ENCODE data around the gene BCAT1.
"Not testable (repeated sequence)": the region's sequence is repeated elsewhere in the genome, so short reads cannot be mapped to it uniquely, and the experiment has no call there.

Gene BCAT1

GRCh38 chr12:24948420-24948756 lies 513 bp downstream of the BCAT1 start:
- ATAC-seq (replicated peaks) (peak; percentile 41), DNase-seq (peak in 1 of 3 experiments; percentile 1)
- H3K36me3 Mint-ChIP-seq (ENCODE audit: insufficient read depth), result peaks cover 3% of the 10 kb centered on the region
- peaks cover 57 to 70% of the 10 kb centered on the region in 2 donors for H3K27me3 Mint-ChIP-seq
- H3K4me1 Mint-ChIP-seq (ENCODE audit: low read depth in 2 of 2), result peaks cover 13 to 18% of the 10 kb centered on the region in 2 donors
- no peaks in the 10 kb centered on the region for H3K9me3 Mint-ChIP-seq
- peak overlapping the region; percentile 25 to 87 for H3K27ac Mint-ChIP-seq
- peak overlapping the region; percentile 89 to 93 for H3K4me3 Mint-ChIP-seq

DNA sequence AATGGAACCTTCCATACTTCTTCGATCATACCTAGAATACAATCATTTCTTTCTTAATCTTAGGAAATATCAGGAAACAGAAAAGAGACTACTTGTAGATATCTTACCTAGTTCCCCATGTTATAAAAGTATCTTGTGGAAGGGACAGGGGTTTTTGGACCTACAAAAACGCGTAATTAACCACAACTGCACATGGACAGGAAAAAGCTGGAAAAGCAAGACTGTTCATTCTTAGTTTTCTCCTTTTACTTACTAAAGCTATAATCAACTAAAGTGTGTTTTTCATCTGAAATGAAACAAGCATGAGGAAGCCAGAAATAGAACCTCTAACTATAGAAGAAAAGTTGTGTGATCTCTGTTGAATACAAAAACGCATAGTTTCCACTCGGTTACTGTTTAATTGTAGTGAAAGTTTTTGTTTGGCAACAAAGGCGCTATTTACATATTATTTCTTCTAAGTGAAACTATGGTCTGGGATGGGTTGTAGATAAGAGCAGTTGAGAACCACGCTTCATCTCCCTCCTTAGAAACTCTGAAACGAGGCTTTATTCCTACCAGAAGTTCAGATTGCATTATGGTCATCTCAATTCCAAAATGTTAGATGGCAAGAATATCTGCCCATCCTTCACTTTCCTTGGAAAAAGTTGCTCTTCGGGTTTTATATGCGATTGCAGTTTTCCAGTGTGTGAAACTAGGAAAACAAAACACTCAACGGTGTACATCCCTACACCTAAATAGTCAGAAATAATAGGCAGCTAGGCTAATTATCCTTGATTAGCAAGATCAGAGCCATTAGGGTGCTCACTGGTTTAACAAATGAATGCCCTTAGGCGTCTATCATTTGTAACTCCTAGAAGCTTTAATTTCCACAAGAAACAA lies 1.1 kb downstream of the BCAT1 start:
- no peak for ATAC-seq (replicated peaks)
- H3K4me1 Mint-ChIP-seq (ENCODE audit: low read depth in 2 of 2), result peaks cover 13 to 18% of the 10 kb centered on the region in 2 donors
- peaks cover 57 to 67% of the 10 kb centered on the region in 2 donors for H3K27me3 Mint-ChIP-seq

DNA sequence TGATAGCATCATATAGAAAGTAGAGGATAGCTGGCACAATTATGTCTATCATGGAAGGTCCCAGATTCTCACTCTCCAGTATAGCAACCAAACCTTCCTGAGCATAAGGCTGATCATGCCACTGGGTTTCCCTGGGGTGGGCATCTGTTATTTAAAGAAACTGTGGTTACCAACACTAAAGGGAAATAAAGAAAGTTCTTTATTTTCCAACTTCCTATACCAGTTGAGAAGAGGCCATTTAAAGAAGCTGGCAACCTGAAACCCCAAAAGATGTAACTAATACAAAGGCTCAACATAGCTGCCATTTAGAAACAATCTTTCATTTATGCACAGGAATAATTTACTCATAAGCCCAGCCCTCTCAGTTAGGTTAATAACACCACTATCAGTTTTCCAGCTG lies 3.1 kb downstream of the BCAT1 start:
- ATAC-seq (replicated peaks), result no peak
- no peak for DNase-seq
- Mint-ChIP-seq H3K4me1 (ENCODE audit: low read depth in 2 of 2) (peaks cover 13 to 18% of the 10 kb centered on the region in 2 donors), H3K27ac (no peak overlapping the region), H3K4me3 (no peak overlapping the region), H3K9me3 (no peaks in the 10 kb centered on the region), H3K27me3 (peaks cover 63 to 79% of the 10 kb centered on the region in 2 donors), H3K36me3 (ENCODE audit: insufficient read depth) (peaks cover 3% of the 10 kb centered on the region)

More for the DNA sequence above, 1.1 kb downstream of the BCAT1 start:
- H3K9me3 Mint-ChIP-seq, result no peaks in the 10 kb centered on the region
- no peak for DNase-seq
- H3K27ac Mint-ChIP-seq, result peak overlapping the region in 1 of 2 donors; percentile 87
- peaks cover 3% of the 10 kb centered on the region for H3K36me3 Mint-ChIP-seq (ENCODE audit: insufficient read depth)
- peak overlapping the region; percentile 89 to 93 for H3K4me3 Mint-ChIP-seq

DNA sequence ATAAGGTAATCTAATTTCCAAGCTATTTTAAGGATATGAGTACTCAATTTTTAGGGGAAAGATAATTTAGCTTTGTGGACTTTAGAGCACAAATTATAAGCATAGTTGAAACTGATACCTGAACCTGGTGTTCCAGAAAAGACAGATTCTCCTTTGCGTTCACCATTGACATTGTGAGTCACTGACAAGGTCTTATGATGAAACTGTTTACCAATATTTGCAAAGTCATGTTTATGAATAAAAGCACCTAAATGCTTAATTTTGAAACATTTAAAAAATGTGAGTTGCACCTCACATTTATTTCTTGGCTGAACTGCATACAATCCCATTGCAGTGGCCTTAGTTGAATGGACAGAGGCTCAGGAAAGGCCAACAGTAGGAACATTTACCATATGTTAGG lies 3.9 kb downstream of the BCAT1 start:
- Mint-ChIP-seq H3K27ac (no peak overlapping the region), H3K27me3 (peaks cover 55 to 72% of the 10 kb centered on the region in 2 donors), H3K4me1 (ENCODE audit: low read depth in 2 of 2) (peaks cover 13 to 18% of the 10 kb centered on the region in 2 donors), H3K4me3 (no peak overlapping the region), H3K9me3 (no peaks in the 10 kb centered on the region), H3K36me3 (ENCODE audit: insufficient read depth) (peaks cover 3% of the 10 kb centered on the region)
- no peak for DNase-seq
- no peak for ATAC-seq (replicated peaks)

DNA sequence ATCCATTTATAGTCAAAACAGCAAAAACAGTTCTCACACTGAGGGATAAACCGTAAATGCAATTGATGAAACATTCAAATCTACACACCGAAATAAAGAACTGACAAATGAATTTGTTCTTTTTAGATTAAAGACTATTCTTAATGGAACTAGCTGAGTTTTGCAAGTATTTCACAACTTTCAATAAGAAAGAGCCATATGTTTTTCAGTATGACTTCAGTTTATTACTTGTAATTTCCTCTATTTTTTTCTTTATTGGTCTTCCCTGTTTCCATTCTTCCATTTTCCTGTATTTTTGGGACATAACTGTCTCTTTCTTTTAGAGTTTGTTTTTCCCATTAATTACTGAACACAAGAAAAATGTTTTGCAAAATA lies 4.3 kb downstream of the BCAT1 start:
- ATAC-seq (replicated peaks) (no peak), DNase-seq (no peak)
- peaks cover 3% of the 10 kb centered on the region for H3K36me3 Mint-ChIP-seq (ENCODE audit: insufficient read depth)
- no peaks in the 10 kb centered on the region for H3K9me3 Mint-ChIP-seq
- H3K27ac Mint-ChIP-seq, result no peak overlapping the region
- no peak overlapping the region for H3K4me3 Mint-ChIP-seq
- H3K27me3 Mint-ChIP-seq, result peaks cover 54 to 68% of the 10 kb centered on the region in 2 donors
- H3K4me1 Mint-ChIP-seq (ENCODE audit: low read depth in 2 of 2), result peaks cover 13 to 18% of the 10 kb centered on the region in 2 donors

DNA sequence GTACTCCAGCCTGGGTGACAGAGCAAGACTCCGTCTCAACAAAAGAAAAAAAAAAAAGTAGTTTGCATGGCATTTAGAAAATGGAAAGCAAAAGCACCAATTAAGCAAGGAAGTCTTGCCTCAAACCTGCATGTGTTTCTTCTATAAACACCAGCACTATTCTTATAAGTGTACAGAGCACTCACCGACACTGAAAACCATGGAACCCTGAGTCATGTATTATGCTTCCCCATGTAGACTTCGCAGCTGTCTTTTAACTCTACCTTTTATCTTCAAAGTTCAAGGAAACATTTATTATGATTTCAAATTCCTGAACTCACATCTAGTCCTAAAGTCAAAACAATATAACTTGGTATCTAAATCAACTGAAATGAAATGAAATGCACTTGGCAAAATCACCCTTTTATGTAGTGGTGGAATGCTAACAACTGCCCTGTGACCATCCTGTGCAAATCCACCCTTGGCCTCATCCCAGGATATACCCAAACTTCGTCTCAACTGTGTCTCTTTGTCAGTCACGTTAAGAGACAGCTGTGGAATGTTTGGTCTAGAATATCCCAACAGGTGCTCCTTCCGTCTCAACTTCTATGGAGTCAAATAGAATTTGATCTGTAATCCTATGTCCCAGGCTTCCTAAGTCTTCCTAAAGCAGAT lies 4.8 kb downstream of the BCAT1 start:
- no peak for ATAC-seq (replicated peaks)
- peaks cover 49 to 63% of the 10 kb centered on the region in 2 donors for H3K27me3 Mint-ChIP-seq
- no peak overlapping the region for H3K27ac Mint-ChIP-seq

DNA sequence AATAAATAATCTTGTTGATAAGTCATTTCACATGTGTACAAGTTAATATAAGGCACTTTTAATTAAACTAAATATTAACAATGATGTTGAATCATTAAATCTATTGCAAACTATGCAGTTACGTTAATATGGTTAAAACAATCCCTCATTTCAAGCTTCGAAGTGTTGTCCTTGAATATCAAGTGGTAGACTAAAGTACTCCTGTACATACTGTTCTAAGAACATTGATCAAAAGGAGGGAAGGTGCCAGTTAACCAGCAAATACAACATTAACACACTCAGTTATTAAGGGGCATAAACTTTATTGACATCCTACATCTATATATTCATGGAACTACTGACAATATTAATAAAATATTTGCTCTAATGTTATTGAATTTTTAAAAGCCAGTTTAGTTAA lies 8.7 kb downstream of the BCAT1 start:
- no peak overlapping the region for H3K4me3 Mint-ChIP-seq
- ATAC-seq (replicated peaks), result no peak
- H3K4me1 Mint-ChIP-seq (ENCODE audit: low read depth in 2 of 2), result no peaks in the 10 kb centered on the region
- DNase-seq, result no peak
- H3K9me3 Mint-ChIP-seq, result no peaks in the 10 kb centered on the region
- no peak overlapping the region for H3K27ac Mint-ChIP-seq
- H3K36me3 Mint-ChIP-seq (ENCODE audit: insufficient read depth), result no peaks in the 10 kb centered on the region
- peaks cover 18 to 29% of the 10 kb centered on the region in 2 donors for H3K27me3 Mint-ChIP-seq

More for the DNA sequence above, 4.8 kb downstream of the BCAT1 start:
- no peak for DNase-seq
- H3K4me1 Mint-ChIP-seq (ENCODE audit: low read depth in 2 of 2), result peaks cover 10 to 17% of the 10 kb centered on the region in 2 donors
- no peak overlapping the region for H3K4me3 Mint-ChIP-seq
- no peaks in the 10 kb centered on the region for H3K9me3 Mint-ChIP-seq
- H3K36me3 Mint-ChIP-seq (ENCODE audit: insufficient read depth), result peaks cover 1% of the 10 kb centered on the region

- not testable (repeated sequence) for DNase-seq; ATAC-seq (replicated peaks); H3K4me1 Mint-ChIP-seq (ENCODE audit: low read depth in 2 of 2); H3K9me3 Mint-ChIP-seq; H3K36me3 Mint-ChIP-seq (ENCODE audit: insufficient read depth); H3K27ac Mint-ChIP-seq; H3K4me3 Mint-ChIP-seq
- H3K27me3 Mint-ChIP-seq, result peaks cover 16 to 22% of the 10 kb centered on the region in 2 donors
Observed at GRCh38 chr12:24939551-24939950, 9.3 kb downstream of the BCAT1 start.

DNA sequence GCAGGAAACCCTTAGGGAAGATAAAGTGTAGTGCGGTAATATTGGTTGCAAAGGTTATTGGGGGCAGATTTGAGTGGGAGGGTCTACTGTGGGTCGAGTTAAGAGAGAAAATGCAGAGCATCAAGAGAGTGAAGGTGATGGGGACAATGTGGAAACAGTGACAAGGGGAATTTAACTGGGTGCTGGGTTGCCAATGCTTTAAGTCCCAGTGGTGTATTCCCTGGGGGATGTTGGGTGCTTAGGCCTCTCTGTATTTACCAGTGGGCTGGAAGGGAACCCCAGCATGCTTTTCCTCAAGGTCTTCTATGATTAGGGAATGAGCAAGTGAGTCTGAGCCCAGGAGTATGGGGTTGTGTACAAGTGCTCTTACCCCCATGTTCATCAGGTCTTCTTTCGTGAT lies 10.6 kb downstream of the BCAT1 start:
- H3K9me3 Mint-ChIP-seq, result no peaks in the 10 kb centered on the region
- no peaks in the 10 kb centered on the region for H3K4me1 Mint-ChIP-seq (ENCODE audit: low read depth in 2 of 2)
- H3K27me3 Mint-ChIP-seq, result peaks cover 7 to 15% of the 10 kb centered on the region in 2 donors
- H3K27ac Mint-ChIP-seq, result no peak overlapping the region
- ATAC-seq (replicated peaks), result no peak
- H3K36me3 Mint-ChIP-seq (ENCODE audit: insufficient read depth), result no peaks in the 10 kb centered on the region
- DNase-seq, result no peak
- no peak overlapping the region for H3K4me3 Mint-ChIP-seq

GRCh38 chr12:24937553-24938244 lies 11.2 kb downstream of the BCAT1 start:
- Mint-ChIP-seq H3K36me3 (ENCODE audit: insufficient read depth) (no peaks in the 10 kb centered on the region), H3K27me3 (peaks cover 7 to 14% of the 10 kb centered on the region in 2 donors), H3K9me3 (no peaks in the 10 kb centered on the region), H3K4me3 (no peak overlapping the region), H3K4me1 (ENCODE audit: low read depth in 2 of 2) (no peaks in the 10 kb centered on the region), H3K27ac (no peak overlapping the region)
- ATAC-seq (replicated peaks) (no peak), DNase-seq (no peak)

DNA sequence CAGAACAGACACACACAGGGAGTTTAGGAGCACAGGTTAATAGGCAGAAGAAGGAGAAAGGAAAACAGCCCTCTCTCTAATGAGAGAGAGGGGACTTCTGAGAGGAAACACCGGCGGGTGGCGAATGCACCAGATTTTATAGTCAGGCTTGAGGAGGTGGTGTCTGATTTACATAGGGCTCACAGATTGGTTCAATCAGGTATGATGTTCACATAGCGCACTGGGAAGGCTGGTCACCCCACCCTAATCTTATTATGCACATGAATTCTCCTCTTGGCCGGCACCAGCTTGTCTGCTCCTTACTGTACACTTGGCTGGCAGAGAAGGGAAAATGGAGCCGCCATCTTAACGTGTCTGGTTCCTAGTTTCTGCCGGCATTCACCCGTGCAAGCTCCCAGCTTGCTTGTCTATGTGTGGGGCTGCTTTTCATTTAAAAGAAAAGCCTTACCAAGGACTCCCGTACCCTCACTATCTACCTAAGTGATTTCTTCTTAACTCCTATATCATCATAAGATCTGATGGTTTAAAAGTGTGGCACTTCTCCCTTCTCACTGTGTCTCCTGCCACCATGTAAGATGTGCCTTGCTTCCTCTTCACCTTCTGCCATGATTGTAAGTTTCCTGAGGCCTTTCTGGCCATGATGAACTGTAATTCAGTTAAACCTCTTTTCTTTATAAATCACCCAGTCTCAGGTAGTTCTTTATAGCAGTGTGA lies 15.1 kb downstream of the BCAT1 start:
- Mint-ChIP-seq H3K27ac (no peak overlapping the region), H3K9me3 (no peaks in the 10 kb centered on the region), H3K4me3 (no peak overlapping the region), H3K4me1 (ENCODE audit: low read depth in 2 of 2) (no peaks in the 10 kb centered on the region), H3K36me3 (ENCODE audit: insufficient read depth) (no peaks in the 10 kb centered on the region), H3K27me3 (peaks cover 9% of the 10 kb centered on the region in 2 donors)
- no peak for ATAC-seq (replicated peaks)
- DNase-seq, result no peak

DNA sequence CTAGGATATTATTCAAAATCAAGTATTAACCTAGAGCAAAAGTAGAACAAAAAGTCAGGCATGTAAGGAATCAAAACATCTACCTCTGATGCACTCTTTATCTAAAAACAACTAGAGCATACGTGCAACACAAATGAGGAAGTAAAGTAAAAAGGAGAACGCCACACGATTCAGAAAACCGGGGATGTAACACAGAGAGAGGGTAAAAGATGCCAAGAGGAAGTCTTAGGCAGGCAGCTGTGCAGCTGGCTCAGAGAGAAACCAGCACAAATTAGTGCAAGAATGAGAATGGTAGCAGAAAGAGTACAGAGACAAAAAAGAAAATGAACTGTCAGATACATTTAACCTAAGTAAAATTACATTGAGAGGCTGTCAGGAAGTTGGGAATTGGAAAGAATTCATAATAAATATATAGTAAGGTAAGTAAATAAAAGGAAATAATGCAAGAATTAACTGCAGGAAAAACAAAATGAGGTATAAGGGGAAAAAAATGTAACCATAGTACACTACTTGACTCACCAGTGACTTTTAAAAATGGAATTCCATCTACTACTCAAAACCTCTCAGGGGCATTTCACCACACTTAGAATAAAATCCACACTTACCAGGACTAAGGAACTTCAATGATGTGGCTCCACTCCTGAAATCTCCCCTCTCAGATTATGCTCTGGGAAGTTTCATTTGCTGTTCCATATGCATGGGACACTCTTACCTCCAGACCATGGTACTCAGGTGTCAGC lies 17.1 kb downstream of the BCAT1 start:
- no peaks in the 10 kb centered on the region for H3K4me1 Mint-ChIP-seq (ENCODE audit: low read depth in 2 of 2)
- H3K27me3 Mint-ChIP-seq, result peaks cover 9% of the 10 kb centered on the region in 2 donors
- ATAC-seq (replicated peaks) (no peak), DNase-seq (no peak)
- H3K27ac Mint-ChIP-seq, result no peak overlapping the region
- no peaks in the 10 kb centered on the region for H3K9me3 Mint-ChIP-seq
- no peak overlapping the region for H3K4me3 Mint-ChIP-seq
- H3K36me3 Mint-ChIP-seq (ENCODE audit: insufficient read depth), result no peaks in the 10 kb centered on the region
